HEK293 (cell line): ENCODE results near the gene FAAH.

ENCODE experiments used
- KLF10 ChIP-seq: fragments of 450-650 bp; IDR thresholded peaks from 2 replicates; pipeline ENCODE4 v1.5.1; 2018; ENCODE audit warnings: missing biosample characterization, mild to moderate bottlenecking, missing genetic modification characterization
- PRDM1 ChIP-seq: fragments of 450-650 bp; formaldehyde crosslinking; IDR thresholded peaks from 2 replicates; pipeline ENCODE4; 2016; ENCODE audit warnings: missing biosample characterization, missing genetic modification characterization
- TCF7L2 ChIP-seq: IDR thresholded peaks from 2 replicates; pipeline ENCODE4 v1.6.1; 2011; ENCODE audit warnings: low read depth, mild to moderate bottlenecking, inconsistent platforms, low read length, moderate library complexity, borderline replicate concordance
- ZBTB17 ChIP-seq: fragments of 450-650 bp; formaldehyde crosslinking; IDR thresholded peaks from 2 replicates; pipeline ENCODE4 v1.5.1; 2016; ENCODE audit warnings: missing biosample characterization, missing genetic modification characterization
- ZBTB7A ChIP-seq: fragments of 450-650 bp; formaldehyde crosslinking; IDR thresholded peaks from 2 replicates; pipeline ENCODE4 v1.5.1; 2016; ENCODE audit warnings: low read depth, missing biosample characterization, missing genetic modification characterization
- ZNF175 ChIP-seq: fragments of 450-650 bp; formaldehyde crosslinking; IDR thresholded peaks from 2 replicates; pipeline ENCODE4 v1.5.1; 2016; ENCODE audit warnings: missing biosample characterization, missing genetic modification characterization
- ZNF274 ChIP-seq, 2 experiments: fragments of 200-500 bp in 1 of 2; fragments of 450-650 bp in 1 of 2; sonication (Bioruptor generic) in 1 of 2; formaldehyde crosslinking in 1 of 2; IDR thresholded peaks; 2 replicates each; pipeline versions ENCODE4 v1.5.1 to v1.6.1; 2014 to 2016; ENCODE audit warnings: borderline replicate concordance in 1 of 2, inconsistent platforms in 1 of 2, low read length in 1 of 2, missing biosample characterization in 1 of 2, missing genetic modification characterization in 1 of 2
- ZNF324 ChIP-seq: fragments of 450-650 bp; formaldehyde crosslinking; IDR thresholded peaks from 2 replicates; pipeline ENCODE4 v1.5.1; 2016; ENCODE audit warnings: missing biosample characterization, missing genetic modification characterization
- ZNF670 ChIP-seq: fragments of 450-650 bp; formaldehyde crosslinking; IDR thresholded peaks from 2 replicates; pipeline ENCODE4 v1.5.1; 2016; ENCODE audit warnings: missing biosample characterization, missing genetic modification characterization, low read depth
- ZSCAN23 ChIP-seq: fragments of 450-650 bp; formaldehyde crosslinking; IDR thresholded peaks from 2 replicates; pipeline ENCODE4 v1.5.1; 2016; ENCODE audit warnings: missing biosample characterization, missing genetic modification characterization
- TF ChIP-seq, protein P1 (sequence below): fragments of 450-650 bp; formaldehyde crosslinking; IDR thresholded peaks from 2 replicates; pipeline ENCODE4 v1.5.1; 2016; ENCODE audit warnings: missing biosample characterization, missing genetic modification characterization
- TF ChIP-seq, protein P2 (sequence below): fragments of 450-650 bp; formaldehyde crosslinking; IDR thresholded peaks from 2 replicates; pipeline ENCODE4 v1.5.1; 2016; ENCODE audit warnings: missing biosample characterization, missing genetic modification characterization
- TF ChIP-seq, protein P3 (sequence below): fragments of 450-650 bp; formaldehyde crosslinking; IDR thresholded peaks from 2 replicates; pipeline ENCODE4 v1.5.1; 2017; ENCODE audit warnings: missing biosample characterization, mild to moderate bottlenecking, missing genetic modification characterization, moderate library complexity

DNA sequence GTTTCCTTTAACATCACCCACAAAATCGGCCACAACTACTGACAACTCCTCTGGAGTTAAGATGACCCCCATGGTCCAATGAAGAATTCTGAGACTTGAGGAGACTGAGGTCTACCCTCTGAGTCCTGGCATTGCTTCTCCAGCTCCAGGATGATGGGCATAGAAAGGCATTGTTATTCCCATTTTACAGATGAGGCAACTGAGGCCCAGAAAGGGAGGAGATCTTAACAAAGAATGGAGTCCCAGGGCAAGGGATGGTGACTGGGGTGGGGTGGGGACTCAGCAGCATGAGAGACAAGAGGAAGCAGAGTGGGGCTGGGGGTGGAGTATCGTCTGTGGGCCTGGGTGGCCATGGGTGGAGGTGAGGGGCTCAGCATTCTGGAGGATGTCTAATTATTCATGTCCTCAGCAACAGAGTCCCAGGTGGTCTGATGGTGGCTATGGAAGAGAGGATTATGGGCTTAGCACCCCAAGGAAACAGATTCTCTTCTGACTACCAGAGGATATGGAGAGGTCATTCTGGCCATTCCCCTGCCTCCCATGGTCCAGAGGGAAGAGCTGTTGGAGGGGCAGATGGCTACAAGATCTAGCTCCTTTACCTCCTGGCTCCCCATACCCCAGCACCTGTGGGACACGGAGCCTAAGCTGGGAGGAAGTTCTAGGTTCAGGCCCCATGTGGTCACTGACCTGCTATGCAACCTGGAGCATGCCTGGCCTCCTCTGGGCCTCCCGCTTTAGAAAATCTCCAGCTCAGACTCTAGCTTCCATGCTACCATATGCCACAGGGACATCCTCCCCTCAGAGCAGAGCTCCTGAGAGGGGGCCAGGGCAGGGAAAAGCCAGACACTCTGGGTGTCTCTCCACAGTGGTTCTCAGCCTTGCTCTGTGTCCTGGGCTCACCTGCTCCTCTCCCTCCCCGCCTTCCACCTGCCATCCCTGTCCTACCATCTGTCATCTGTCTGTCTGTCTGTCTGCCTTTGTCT lies 58.1 kb downstream of the FAAH start:
- TF ChIP-seq, protein P1, sequence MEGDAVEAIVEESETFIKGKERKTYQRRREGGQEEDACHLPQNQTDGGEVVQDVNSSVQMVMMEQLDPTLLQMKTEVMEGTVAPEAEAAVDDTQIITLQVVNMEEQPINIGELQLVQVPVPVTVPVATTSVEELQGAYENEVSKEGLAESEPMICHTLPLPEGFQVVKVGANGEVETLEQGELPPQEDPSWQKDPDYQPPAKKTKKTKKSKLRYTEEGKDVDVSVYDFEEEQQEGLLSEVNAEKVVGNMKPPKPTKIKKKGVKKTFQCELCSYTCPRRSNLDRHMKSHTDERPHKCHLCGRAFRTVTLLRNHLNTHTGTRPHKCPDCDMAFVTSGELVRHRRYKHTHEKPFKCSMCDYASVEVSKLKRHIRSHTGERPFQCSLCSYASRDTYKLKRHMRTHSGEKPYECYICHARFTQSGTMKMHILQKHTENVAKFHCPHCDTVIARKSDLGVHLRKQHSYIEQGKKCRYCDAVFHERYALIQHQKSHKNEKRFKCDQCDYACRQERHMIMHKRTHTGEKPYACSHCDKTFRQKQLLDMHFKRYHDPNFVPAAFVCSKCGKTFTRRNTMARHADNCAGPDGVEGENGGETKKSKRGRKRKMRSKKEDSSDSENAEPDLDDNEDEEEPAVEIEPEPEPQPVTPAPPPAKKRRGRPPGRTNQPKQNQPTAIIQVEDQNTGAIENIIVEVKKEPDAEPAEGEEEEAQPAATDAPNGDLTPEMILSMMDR = no peak
- no peak for TF ChIP-seq ZNF670 (tag by site-specific recombination)
- TF ChIP-seq, protein P2, sequence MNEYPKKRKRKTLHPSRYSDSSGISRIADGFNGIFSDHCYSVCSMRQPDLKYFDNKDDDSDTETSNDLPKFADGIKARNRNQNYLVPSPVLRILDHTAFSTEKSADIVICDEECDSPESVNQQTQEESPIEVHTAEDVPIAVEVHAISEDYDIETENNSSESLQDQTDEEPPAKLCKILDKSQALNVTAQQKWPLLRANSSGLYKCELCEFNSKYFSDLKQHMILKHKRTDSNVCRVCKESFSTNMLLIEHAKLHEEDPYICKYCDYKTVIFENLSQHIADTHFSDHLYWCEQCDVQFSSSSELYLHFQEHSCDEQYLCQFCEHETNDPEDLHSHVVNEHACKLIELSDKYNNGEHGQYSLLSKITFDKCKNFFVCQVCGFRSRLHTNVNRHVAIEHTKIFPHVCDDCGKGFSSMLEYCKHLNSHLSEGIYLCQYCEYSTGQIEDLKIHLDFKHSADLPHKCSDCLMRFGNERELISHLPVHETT = no peak
- TF ChIP-seq ZNF175 (tag by site-specific recombination) = no peak
- no peak for TF ChIP-seq KLF10
- no peak for TF ChIP-seq ZNF274 (IDR thresholded peaks at IDR 0.05; ENCODE audit: low read length)
- TF ChIP-seq ZNF274 (tag by site-specific recombination; IDR thresholded peaks at IDR 0.05; ENCODE audit: borderline replicate concordance) = no peak
- TF ChIP-seq ZBTB17 (tag by site-specific recombination) = no peak
- TF ChIP-seq ZSCAN23 = no peak
- TF ChIP-seq, protein P3, sequence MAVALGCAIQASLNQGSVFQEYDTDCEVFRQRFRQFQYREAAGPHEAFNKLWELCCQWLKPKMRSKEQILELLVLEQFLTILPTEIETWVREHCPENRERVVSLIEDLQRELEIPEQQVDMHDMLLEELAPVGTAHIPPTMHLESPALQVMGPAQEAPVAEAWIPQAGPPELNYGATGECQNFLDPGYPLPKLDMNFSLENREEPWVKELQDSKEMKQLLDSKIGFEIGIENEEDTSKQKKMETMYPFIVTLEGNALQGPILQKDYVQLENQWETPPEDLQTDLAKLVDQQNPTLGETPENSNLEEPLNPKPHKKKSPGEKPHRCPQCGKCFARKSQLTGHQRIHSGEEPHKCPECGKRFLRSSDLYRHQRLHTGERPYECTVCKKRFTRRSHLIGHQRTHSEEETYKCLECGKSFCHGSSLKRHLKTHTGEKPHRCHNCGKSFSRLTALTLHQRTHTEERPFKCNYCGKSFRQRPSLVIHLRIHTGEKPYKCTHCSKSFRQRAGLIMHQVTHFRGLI (tag by site-specific recombination) = no peak
- no peak for TF ChIP-seq TCF7L2
- TF ChIP-seq ZNF324 = no peak
- TF ChIP-seq ZBTB7A (tag by site-specific recombination) = no peak
- TF ChIP-seq PRDM1 (tag by site-specific recombination) = no peak
